ENCODE data around the gene COL4A2.

GRCh38 chr13:110449219-110450015 lies 142.3 kb downstream of the COL4A2 start:
- TF ChIP-seq ZNF274 (IDR thresholded peaks at IDR 0.05; ENCODE audit: low read depth, low read length) = no peak
- TF ChIP-seq YY1 (IDR thresholded peaks at IDR 0.05; ENCODE audit: insufficient read depth, insufficient read length) = no peak
